NCI-H526 treated with DMSO at 0.1 percent for 48 hours (cell line): Measurements from ENCODE around the gene LYZL1.
"Not testable (repeated sequence)": the region's sequence is repeated elsewhere in the genome, so short reads cannot be mapped to it uniquely, and the experiment has no call there.

Experiments
- DNase-seq: peaks from one replicate; lab custom pipeline; 2025; lab: John Stamatoyannopoulos, UW

LYZL1 gene

DNA sequence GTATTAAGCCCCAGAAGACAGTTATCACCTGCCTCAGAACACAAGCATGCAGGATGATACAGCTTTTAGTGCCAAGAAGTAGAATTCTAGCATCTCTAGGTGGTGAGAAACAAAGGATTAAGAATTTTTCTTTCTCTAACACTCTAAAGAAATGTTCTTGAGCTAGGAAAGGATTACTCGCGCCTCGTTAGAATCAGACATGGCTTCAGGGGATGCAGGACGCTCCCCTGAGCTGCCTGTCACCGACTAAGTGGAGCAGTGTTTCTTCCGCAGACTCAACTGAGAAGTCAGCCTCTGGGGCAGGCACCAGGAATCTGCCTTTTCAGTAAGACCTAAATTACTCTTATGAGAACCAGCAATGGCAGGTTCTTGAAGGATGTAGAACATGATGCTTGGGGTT lies at the start of gene LYZL1:
TSS of gene LYZL1 (plus strand) at position 165 of the 400 bp plus-strand sequence. CDS start 2,798 bp downstream, outside the sequence.
- DNase-seq, result not testable (repeated sequence)

DNA sequence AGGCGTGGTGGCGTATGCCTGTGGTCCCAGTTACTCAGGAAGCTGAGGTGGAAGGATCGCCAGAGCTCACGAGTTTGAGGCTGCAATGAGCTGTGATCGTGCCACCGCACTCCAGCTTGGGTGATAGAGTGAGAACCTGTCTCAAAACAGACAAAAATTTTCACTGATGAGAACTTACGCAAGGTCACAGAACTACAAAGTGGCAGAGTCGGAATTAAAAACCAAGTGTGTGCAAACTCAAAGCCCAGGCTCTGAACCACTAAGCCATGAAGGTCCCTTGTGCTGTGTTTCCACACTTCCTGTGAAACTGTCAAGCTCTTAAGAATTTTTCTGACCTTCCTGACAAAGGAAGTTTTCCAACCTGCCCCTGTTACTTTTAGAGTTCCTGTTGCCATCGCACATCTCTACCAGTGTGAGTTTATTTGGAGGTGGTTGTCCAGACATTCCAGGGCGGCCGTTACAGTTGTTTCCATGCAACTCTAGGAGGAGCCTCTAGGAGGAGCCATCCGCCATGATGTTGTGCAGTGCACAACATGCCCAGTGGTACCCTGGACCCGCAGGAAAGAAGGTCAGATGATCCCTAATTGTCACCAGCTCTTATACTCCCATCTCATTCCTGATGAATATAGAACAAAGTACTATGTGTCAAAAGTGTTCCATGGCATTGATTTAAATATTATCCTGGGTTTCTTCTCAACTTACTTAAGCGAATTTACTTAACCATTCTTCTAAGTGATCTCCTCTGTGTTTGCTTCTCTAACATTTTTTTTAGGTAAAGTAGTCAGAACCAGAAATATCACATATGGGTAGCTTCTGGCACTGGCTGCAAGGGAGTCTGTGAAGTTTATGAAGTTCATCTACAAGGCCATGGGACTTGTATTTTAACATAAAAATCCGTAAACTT lies 49.0 kb upstream of the LYZL1 start:
- no peak for DNase-seq

DNA sequence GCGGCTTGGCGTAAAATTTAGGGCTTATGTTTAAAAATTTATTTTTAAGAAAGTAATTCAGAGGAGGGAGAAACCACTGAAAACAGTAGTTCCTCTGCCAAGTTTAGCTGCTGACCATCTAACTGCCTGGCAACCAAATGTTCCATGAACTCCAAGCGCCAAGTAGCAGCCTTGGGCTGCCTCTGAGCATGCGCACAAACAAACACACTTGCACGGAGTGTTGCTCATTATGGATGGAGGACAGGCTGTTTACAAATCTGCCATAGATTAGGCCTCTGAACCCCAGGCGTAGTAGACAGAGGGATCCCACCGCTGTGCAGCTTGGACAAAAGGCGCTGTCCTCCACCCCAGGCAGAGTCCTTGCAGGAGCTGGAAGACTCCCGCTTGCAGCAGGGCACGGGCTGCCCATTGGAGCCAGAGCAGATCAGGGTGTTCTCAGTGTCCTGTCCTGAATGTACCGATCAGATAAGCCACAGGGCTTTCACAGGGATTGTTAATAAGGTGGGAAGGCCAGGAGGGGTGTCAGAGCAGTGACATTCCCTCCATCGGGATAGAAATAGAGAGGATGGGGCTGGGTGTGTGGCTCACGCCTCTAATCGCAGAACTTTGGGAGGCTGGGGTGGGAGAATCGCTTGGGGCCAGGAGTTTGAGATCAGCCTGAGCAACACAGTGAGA lies 47.7 kb upstream of the LYZL1 start:
- DNase-seq, result no peak

DNA sequence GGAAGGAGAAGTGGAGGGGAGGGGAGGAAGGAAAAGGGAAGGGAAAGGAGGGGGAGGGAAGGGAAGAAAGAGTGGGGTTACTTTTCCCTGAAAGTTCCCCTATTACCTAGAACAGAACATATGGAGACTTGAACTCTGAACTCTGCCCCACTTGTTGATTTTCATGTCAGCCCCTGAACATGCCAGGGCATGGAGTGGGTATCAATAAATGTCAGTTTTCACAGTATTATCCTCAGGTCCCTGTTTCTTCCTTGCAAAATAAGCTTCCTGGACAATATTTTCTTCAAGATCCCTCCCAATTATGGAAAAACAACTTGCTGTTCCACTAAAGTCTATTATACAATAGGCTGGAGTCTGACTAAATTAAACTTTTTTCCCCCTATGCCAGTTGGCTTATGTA lies 46.9 kb upstream of the LYZL1 start:
- no peak for DNase-seq

DNA sequence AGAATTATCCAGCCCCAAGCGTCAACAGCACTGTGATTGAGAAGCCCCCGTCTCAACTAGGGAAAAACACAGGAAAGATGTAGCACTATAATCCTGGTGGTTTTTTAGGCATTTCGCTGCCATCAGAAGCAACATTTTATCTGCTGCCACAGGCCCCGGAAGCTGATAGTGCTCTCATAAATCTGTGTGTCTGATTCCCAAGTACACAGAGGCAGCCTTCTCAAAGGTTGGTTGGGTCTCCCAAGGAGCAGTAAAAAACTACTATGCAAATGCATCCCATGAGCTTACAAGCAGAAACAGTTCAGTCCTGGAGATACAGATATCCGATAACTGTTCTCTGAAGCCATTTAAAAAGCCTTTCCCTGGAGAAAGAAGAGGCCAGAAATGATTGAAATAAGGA lies 45.8 kb upstream of the LYZL1 start:
- no peak for DNase-seq

DNA sequence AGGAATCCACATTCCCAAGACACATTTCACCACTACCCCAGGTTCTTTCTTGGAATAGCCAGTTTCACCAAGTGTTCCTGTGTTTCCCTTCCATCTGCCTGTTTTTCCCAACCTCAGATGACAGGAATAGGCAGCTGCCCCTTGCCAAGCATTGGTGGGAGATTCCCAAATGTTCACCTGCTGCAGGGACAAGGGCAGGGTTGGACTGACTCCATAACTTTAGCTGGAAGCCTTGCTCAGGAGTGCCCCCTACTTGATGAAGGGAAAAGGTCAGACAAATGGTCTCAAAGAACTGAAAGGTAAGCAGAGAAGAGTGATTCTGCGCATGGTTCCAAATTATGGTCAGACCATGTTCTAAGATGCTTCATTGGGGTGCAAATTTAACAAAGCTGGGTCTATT lies 45.1 kb upstream of the LYZL1 start:
- no peak for DNase-seq

DNA sequence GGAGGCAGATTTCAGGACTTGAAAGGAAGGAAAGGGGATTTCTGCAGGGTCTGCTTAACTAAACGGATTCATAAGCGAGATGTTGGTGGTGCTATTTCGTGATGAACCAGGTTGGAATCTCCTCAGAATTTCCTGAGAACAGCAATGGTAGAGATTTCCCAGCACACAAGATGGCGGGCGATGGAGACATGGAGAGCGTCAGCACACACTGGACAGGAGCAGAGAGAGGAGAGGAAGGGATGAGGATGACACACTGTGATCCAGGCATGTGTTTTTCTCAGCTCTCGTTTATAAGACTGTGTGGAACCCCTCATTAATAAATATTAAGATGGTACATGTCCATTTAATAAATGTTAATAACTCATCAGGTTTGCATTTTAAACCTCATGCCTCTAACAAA lies 43.9 kb upstream of the LYZL1 start:
- DNase-seq, result no peak

DNA sequence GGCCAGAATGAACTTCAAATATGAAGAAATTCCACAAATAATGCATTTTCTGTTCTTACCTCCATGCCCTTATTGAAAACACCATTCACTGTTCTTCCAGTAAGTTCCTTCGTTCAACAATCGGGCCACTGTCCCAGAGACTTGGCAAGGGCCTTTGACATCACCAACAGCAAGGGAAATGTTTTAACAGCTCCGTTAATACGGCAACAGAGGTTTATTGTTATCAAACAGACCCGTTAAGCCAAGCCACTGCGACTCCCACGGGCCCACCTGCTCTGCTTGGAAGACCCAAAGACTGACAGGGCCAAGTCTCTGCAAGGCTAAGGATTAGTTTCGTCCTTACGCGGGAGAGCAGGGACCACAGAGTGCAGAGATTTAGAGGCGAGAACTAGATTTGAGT lies 43.4 kb upstream of the LYZL1 start:
- DNase-seq, result no peak

GRCh38 chr10:29246449-29246848 lies 42.4 kb upstream of the LYZL1 start:
- DNase-seq, result no peak

DNA sequence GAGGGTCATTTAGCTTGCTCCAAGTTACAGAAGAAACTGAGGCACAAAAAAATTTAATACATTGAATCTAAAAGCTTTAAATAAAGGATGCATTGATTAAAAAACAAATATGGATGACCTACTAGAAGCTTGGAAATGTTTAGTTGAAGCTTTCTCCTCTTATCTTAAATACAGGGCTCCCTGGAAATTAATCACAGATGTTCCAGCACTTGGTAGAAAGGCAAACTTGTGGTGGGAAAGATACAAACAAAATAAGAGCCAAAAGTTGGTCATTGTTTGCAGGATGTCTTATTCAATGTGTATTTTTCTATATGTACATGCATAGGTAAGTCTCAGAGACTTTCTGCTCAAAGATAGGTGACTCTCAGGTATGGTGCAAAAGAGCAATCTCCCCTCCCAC lies 40.7 kb upstream of the LYZL1 start:
- DNase-seq, result no peak

- no peak for DNase-seq
Observed at GRCh38 chr10:29249018-29249417, 39.9 kb upstream of the LYZL1 start.

DNA sequence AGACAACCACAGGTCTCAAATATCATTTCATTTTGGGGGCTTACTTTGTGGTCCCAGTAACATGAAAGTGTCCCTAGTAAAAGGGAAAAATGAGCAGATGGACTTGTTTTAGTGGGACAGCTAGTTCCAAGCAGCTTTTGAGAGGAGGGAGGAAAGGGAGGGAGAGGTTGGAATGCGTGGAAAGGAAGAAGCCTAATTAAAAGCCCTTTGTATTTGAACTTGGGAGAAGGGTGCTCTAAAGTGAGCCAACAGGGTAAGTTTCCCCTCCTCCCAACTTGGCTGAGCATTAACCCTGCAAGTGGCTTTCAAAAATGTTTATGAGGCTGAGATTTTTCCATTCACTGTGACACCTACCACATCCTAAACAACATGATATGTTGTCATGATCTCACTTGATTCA lies 38.8 kb upstream of the LYZL1 start:
- DNase-seq, result no peak

DNA sequence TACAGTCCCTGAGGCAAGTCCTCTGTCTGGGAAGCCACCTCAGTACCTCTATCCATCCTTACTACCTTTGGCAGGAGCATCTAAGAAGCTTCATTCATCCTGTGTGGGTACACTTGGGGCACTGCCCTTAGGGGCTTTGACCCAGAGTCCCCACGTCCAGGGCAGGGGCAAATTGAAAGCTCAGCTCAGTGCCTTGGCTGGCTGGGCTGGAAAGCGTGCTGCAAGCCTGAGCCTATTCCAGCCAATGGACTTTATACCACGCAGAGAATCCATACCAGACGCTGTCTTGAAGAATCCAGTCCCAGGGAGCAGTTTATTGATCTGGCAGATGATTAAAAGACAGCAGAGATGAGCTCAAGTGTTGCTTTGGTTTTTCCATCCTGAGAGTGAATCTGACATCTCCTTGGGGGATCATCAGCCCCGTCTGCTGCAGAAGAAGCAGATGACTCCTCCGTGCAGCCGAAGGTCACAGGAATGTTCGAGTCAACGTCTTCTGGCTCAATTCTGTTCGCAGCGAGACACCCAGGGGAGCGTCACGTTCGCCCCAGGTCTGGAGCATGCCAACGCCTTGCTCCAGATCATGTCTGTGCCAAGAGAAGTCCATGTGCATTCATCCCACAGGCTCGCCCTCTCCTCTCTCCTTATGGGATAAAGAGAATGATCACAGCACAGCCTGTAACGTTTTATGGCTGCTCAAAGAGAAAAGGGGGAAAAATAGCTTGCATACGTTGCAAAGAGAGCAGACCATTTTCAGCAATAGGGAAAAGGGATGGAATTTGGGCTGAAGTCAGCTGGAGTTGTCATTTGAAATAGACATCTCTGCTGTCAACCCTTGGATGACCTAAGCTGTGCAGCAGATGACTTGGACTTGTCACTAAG lies 35.8 kb upstream of the LYZL1 start:
- DNase-seq, result no peak

DNA sequence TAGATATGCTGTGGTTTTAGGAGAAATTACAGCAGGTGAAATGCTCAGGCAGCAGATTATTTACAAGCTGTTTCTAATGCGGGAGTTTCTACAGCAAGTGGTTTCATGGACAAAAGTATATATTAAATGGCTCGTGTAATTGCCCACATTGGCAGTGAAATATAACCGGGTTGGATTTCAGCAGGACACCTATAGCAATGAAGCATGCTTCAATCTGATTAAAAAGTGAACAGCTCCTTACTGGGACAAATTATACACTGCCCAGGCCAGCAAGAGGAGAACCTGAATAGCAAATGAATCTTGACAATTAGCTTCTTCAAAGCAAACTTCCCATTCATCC lies 35.2 kb upstream of the LYZL1 start:
- DNase-seq, result no peak

DNA sequence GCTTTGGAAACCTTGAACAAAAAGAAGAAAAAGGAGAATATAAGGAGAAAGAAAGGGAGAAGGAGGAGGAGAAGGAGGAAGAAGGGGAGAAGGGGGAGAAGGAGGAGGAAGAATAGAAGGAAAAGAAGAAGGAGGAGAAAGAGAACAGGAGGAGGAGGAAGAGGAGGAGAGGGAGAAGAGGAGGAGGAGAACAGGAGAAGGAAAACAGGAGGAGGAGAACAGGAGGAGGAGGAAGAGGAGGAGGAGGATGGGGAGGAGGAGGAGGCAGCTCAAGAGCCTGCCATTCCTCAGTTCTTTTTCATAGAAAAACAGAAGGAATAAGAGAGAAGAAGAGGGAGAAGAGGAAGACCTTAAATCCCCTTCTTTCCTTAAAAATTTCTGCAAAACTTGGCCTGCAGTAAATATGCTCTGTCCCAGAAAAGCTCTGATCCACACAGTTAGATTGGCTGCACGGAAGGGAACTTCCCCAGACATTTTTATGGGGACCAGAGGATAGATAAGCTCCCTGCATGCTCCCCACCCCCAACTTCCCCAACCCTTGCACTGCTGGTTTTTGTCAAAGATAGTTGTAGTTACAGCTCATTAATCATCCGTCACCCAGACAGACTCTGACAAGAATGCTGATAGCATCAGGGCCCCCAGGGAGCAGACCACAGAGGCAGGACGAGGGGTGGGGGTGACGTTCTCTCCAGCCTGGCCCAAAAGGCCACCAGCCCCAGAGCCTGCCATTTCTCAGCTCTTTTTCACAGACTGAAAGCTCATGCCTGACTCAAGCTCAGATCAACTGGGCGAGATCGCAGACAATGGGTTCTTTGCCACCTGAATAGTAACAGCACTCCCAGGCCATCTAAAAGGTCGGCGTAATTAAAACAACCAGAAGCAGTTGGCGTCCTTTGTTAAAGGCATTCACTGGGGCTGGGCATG lies 34.5 kb upstream of the LYZL1 start:
- no peak for DNase-seq

DNA sequence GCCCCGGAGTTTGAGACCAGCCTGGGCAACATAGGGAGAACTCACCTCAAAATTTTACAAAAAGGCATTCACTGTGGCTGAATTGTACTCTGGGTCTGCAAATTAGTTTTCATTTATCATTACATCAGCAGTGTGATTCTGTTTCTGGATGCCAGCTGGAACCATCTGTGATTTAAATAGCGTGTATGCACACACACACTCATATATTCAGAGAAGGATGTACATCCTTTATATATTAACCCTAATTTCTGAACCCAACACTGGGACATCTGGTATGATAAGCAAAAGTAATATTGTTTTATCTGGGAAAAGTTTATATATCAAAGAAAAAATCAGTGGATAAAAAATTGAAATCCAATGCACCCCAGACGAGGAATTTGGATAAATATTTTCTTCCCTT lies 33.8 kb upstream of the LYZL1 start:
- DNase-seq, result no peak

- DNase-seq, result no peak
Observed at GRCh38 chr10:29256019-29256418, 32.9 kb upstream of the LYZL1 start.

GRCh38 chr10:29256586-29256985 lies 32.3 kb upstream of the LYZL1 start:
- no peak for DNase-seq

GRCh38 chr10:29257106-29257783 lies 31.6 kb upstream of the LYZL1 start:
- no peak for DNase-seq

DNA sequence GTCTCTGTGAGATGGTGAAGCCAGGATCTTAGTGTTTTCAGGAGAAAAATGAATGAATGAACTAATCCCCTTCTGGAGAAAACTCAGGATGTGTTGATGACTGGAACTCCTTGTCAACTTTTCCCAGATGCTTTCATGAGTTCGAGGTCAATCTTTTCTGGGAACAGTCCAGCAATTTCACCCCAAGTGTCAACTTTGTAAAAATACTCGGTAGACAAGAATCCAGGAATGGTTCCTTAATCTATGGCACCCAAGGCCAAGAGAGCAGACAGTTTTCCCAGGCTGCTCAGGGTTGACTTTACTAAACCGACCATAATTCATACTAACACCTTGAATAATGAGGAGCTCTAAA lies 31.1 kb upstream of the LYZL1 start:
- DNase-seq, result no peak

- DNase-seq, result no peak
Observed at GRCh38 chr10:29259498-29259897, 29.4 kb upstream of the LYZL1 start.
